Measurements from ENCODE around the gene WDR36. TPM values are rescaled to one million over a fixed set of nuclear protein-coding genes. Genes with fewer than 3 reads are reported as not detected.

WDR36 gene
- total and polyA plus RNA-seq, 7 experiments from 2014 or later = 24.4 to 37.4 (median 29.7) TPM

DNA sequence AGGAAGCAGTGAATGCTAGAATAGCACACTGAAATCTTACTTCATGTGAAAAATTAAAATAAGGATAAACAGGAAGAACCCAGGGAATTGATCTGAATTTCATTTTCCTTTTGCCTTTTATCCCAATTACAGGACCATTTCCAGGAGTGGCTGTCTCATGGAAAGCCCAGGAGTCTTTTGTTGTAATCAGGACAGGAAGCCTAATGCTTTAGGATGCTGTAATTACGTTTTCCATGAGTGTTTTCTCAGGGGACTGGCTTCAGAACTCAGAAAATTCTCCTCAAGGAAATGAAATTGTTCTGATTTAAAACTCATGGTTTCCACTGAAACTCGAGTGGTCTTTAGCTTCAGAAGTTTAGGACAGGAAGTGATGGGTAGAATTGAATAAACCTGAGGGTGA is 75.4 kb downstream of the WDR36 start:
- no peaks in the 10 kb centered on the region for H3K36me3 Mint-ChIP-seq
- H3K27me3 ChIP-seq (ENCODE audit: control insufficient read depth in 2 of 2, insufficient read depth in 2 of 2, low read length in 2 of 2) = no peaks in the 10 kb centered on the region
- H3K27me3 Mint-ChIP-seq = no peaks in the 10 kb centered on the region
- no peak overlapping the region for H3K4me3 Mint-ChIP-seq
- peaks cover 0 to 21% (median 11%) of the 10 kb centered on the region in 7 donors for H3K4me1 Mint-ChIP-seq
- H3K27ac Mint-ChIP-seq = no peak overlapping the region
- H3K27ac ChIP-seq (ENCODE audit: low read depth, low read length) = no peak overlapping the region
- no peaks in the 10 kb centered on the region for H3K36me3 ChIP-seq (ENCODE audit: control insufficient read depth in 2 of 3, insufficient read depth in 3 of 3, low read length in 3 of 3)
- CTCF ChIA-PET = interaction anchor here (1.5 kb wide), 1 partner anchor 8 kb away, joined by 3 read pairs; no protein-coding TSS in a partner anchor
- no peak for ATAC-seq
- intact Hi-C loops (cut with micrococcal nuclease) = loop anchor here in 1 of 2 donors (5.0 kb wide), 1 partner anchor 45 kb away; no protein-coding TSS in a partner anchor
- H3K4me3 ChIP-seq (ENCODE audit: low read length) = no peak overlapping the region
- H3K9me3 Mint-ChIP-seq = peaks cover 0 to 4% (median 0%) of the 10 kb centered on the region in 11 donors
- no peak for DNase-seq
- H3K9me3 ChIP-seq (ENCODE audit: control insufficient read depth in 2 of 3, low read length in 3 of 3) = no peaks in the 10 kb centered on the region
- no peaks in the 10 kb centered on the region for H3K4me1 ChIP-seq (ENCODE audit: control insufficient read depth in 2 of 2, insufficient read depth in 2 of 2, low read length in 2 of 2)
- POLR2A ChIA-PET = no interaction called here

DNA sequence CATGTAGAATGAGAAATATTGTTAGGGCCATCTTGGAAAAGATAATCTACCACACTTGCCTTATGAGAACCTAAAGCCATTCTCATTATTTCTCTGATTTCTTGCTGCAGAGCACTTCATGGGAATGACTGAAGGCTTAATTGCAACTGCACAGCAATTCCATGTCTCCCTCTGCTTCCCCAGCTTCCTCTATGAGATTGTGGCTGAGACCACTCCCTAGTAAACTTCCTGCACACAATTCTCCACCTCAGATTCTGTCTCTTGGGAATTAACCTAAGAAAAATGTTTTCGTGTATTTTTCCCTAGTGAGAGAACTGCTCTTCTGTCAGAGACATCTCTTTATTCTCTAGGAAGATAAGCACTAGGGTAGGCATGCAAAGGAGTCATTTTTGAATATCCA is 76.5 kb downstream of the WDR36 start:
- Mint-ChIP-seq H3K27me3 (peaks cover 0 to 3% (median 0%) of the 10 kb centered on the region in 5 donors), H3K4me1 (peaks cover 0 to 29% (median 11%) of the 10 kb centered on the region in 7 donors), H3K36me3 (no peaks in the 10 kb centered on the region), H3K27ac (no peak overlapping the region), H3K9me3 (peaks cover 0 to 4% (median 0%) of the 10 kb centered on the region in 11 donors), H3K4me3 (no peak overlapping the region)
- POLR2A ChIA-PET = no interaction called here
- H3K27me3 ChIP-seq (ENCODE audit: control insufficient read depth in 2 of 2, insufficient read depth in 2 of 2, low read length in 2 of 2) = no peaks in the 10 kb centered on the region
- no peaks in the 10 kb centered on the region for H3K9me3 ChIP-seq (ENCODE audit: control insufficient read depth in 2 of 3, low read length in 3 of 3)
- H3K4me1 ChIP-seq (ENCODE audit: control insufficient read depth in 2 of 2, insufficient read depth in 2 of 2, low read length in 2 of 2) = no peaks in the 10 kb centered on the region
- ATAC-seq = no peak
- H3K27ac ChIP-seq (ENCODE audit: low read depth, low read length) = no peak overlapping the region
- CTCF ChIA-PET = interaction anchor here (0.9 to 1.5 kb wide), 2 partner anchors 9 to 112 kb away, joined by 3 read pairs; no protein-coding TSS in a partner anchor
- no peak overlapping the region for H3K4me3 ChIP-seq (ENCODE audit: low read length)
- intact Hi-C loops (cut with micrococcal nuclease) = loop anchor here in 1 of 2 donors (5.0 kb wide), 1 partner anchor 44 kb away; no protein-coding TSS in a partner anchor
- DNase-seq = no peak
- no peaks in the 10 kb centered on the region for H3K36me3 ChIP-seq (ENCODE audit: control insufficient read depth in 2 of 3, insufficient read depth in 3 of 3, low read length in 3 of 3)

DNA sequence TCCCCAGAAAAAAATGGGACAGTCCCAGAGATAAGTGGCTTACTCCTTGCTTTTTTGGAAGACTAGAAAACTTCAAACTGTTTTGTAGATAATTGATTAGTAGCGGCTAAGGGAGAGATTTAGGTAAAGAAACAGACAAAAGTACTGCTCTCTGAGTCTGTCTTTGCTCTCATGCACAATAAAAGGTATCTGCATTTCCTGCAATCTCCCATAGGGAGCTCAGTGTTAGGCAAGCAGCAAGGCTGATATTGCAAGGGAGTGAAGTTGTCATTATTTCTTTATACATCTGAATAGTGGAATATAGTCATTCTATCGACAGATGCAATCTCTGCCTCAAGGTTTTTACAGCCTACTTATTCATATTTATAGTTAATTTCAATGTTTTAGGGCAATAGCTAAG is 77.1 kb downstream of the WDR36 start:
- Mint-ChIP-seq H3K36me3 (peaks cover 0 to under 1% (median 0%) of the 10 kb centered on the region in 5 donors), H3K27ac (no peak overlapping the region), H3K4me3 (no peak overlapping the region), H3K4me1 (peaks cover 0 to 29% (median 11%) of the 10 kb centered on the region in 7 donors), H3K27me3 (peaks cover 0 to 3% (median 0%) of the 10 kb centered on the region in 5 donors), H3K9me3 (peaks cover 0 to 4% (median 0%) of the 10 kb centered on the region in 11 donors)
- no peaks in the 10 kb centered on the region for H3K4me1 ChIP-seq (ENCODE audit: control insufficient read depth in 2 of 2, insufficient read depth in 2 of 2, low read length in 2 of 2)
- intact Hi-C loops (cut with micrococcal nuclease) = loop anchor here in 1 of 2 donors (5.0 kb wide), 1 partner anchor 43 kb away; no protein-coding TSS in a partner anchor
- DNase-seq (no peak), ATAC-seq (no peak)
- no peaks in the 10 kb centered on the region for H3K27me3 ChIP-seq (ENCODE audit: control insufficient read depth in 2 of 2, insufficient read depth in 2 of 2, low read length in 2 of 2)
- H3K27ac ChIP-seq (ENCODE audit: low read depth, low read length) = no peak overlapping the region
- H3K36me3 ChIP-seq (ENCODE audit: control insufficient read depth in 2 of 3, insufficient read depth in 3 of 3, low read length in 3 of 3) = no peaks in the 10 kb centered on the region
- H3K4me3 ChIP-seq (ENCODE audit: low read length) = no peak overlapping the region
- ChIA-PET CTCF (interaction anchor here (0.9 kb wide), 1 partner anchor 111 kb away, joined by 3 read pairs; no protein-coding TSS in a partner anchor), POLR2A (interaction anchor here (1.4 kb wide), 1 partner anchor 31 kb away, joined by 5 read pairs; no protein-coding TSS in a partner anchor)
- no peaks in the 10 kb centered on the region for H3K9me3 ChIP-seq (ENCODE audit: control insufficient read depth in 2 of 3, low read length in 3 of 3)

DNA sequence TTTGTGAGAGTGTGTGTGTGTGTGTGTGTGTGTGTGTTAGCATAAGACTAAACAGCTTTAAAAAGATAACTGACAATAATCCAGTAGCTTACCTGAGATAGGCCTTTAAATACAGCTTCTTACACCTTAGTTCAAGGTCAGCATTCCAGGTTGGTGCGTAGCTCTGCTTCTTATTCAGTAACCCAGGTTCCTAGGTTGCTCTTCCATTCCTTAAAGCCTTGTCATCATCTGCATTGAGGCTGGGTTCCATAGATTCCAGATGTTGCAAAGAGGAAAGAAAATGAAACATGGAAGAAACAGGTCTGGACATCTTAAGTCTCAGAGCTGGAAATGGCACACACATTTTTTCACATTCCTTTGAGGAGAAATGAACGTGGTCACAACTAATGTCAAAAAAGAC is 78.1 kb downstream of the WDR36 start:
- Histone ChIP-seq H3K36me3 (ENCODE audit: control insufficient read depth in 2 of 3, insufficient read depth in 3 of 3, low read length in 3 of 3) (no peaks in the 10 kb centered on the region), H3K4me3 (ENCODE audit: low read length) (no peak overlapping the region), H3K4me1 (ENCODE audit: control insufficient read depth in 2 of 2, insufficient read depth in 2 of 2, low read length in 2 of 2) (no peaks in the 10 kb centered on the region), H3K27me3 (ENCODE audit: control insufficient read depth in 2 of 2, insufficient read depth in 2 of 2, low read length in 2 of 2) (no peaks in the 10 kb centered on the region), H3K27ac (ENCODE audit: low read depth, low read length) (no peak overlapping the region), H3K9me3 (ENCODE audit: control insufficient read depth in 2 of 3, low read length in 3 of 3) (no peaks in the 10 kb centered on the region)
- Mint-ChIP-seq H3K4me1 (peaks cover 0 to 29% (median 11%) of the 10 kb centered on the region in 7 donors), H3K9me3 (peaks cover 0 to 4% (median 0%) of the 10 kb centered on the region in 11 donors), H3K36me3 (peaks cover 0 to 3% (median 0%) of the 10 kb centered on the region in 5 donors), H3K27ac (peak overlapping the region in 1 of 9 donors; percentile 1), H3K4me3 (peak overlapping the region in 4 of 10 donors; percentile 9 to 43 (median 18)), H3K27me3 (peaks cover 0 to 6% (median 0%) of the 10 kb centered on the region in 5 donors)
- intact Hi-C loops (cut with micrococcal nuclease) = no loop called here
- DNase-seq (no peak), ATAC-seq (no peak)
- ChIA-PET CTCF (interaction anchor here (0.6 to 1.4 kb wide), 3 partner anchors 11 to 349 kb away, joined by 3 to 4 read pairs (median 3); no protein-coding TSS in a partner anchor), POLR2A (interaction anchor here (1.4 to 1.8 kb wide), 2 partner anchors 30 to 53 kb away, joined by 5 read pairs; partner anchors contain the start of gene CAMK4)

DNA sequence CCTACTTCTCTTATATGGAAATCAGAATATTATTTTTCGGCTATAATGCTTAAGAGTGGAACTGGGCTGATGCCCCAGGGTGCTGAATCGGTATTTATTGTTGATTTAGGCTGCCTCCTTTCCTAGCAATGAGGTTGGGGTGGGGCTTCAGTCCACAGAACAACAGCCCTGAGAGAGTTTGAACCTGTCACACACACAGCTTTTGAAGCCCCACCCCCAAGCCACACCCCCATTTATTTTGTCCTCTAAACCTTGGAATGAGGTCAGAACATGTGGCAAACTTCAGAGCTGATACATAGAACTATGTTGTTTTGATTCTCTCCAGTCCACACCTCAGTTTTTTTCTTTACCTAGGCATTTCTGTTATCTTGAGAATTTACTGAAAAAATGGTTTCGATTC is 80.4 kb downstream of the WDR36 start:
- no peaks in the 10 kb centered on the region for H3K27me3 ChIP-seq (ENCODE audit: control insufficient read depth in 2 of 2, insufficient read depth in 2 of 2, low read length in 2 of 2)
- no peak overlapping the region for H3K27ac ChIP-seq (ENCODE audit: low read depth, low read length)
- intact Hi-C loops (cut with micrococcal nuclease) = no loop called here
- DNase-seq = no peak
- no peaks in the 10 kb centered on the region for H3K36me3 ChIP-seq (ENCODE audit: control insufficient read depth in 2 of 3, insufficient read depth in 3 of 3, low read length in 3 of 3)
- peaks cover 0 to 29% (median 11%) of the 10 kb centered on the region in 7 donors for H3K4me1 Mint-ChIP-seq
- no peak overlapping the region for H3K4me3 ChIP-seq (ENCODE audit: low read length)
- peaks cover 0 to 3% (median 0%) of the 10 kb centered on the region in 5 donors for H3K36me3 Mint-ChIP-seq
- POLR2A ChIA-PET = interaction anchor here (1.4 kb wide), 1 partner anchor 51 kb away, joined by 3 read pairs; no protein-coding TSS in a partner anchor
- H3K9me3 ChIP-seq (ENCODE audit: control insufficient read depth in 2 of 3, low read length in 3 of 3) = no peaks in the 10 kb centered on the region
- H3K9me3 Mint-ChIP-seq = peaks cover 0 to 4% (median 0%) of the 10 kb centered on the region in 11 donors
- no peak for ATAC-seq
- no peak overlapping the region for H3K4me3 Mint-ChIP-seq
- CTCF ChIA-PET = no interaction called here
- no peaks in the 10 kb centered on the region for H3K4me1 ChIP-seq (ENCODE audit: control insufficient read depth in 2 of 2, insufficient read depth in 2 of 2, low read length in 2 of 2)
- no peak overlapping the region for H3K27ac Mint-ChIP-seq
- H3K27me3 Mint-ChIP-seq = peaks cover 0 to 9% (median 0%) of the 10 kb centered on the region in 5 donors

DNA sequence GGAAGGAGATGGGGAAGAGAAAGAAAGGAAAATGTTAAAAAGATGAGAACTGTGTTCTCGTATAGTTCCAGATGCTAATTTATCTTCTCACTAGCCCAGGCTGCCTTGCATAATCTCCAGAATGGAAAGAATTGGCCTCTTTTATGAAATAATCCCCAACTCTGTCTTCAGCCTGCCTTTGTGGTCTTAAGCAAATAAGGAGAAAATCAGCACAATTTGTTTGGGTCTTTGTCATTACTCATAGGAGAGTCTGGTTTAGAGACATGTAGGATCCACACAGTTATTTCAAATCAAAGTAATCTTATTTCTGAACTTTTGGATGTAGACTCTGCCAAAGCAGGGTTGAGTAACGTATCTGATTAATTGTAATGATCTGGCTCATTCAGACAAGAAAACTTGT is 81.3 kb downstream of the WDR36 start:
- Histone ChIP-seq H3K9me3 (ENCODE audit: control insufficient read depth in 2 of 3, low read length in 3 of 3) (no peaks in the 10 kb centered on the region), H3K4me1 (ENCODE audit: control insufficient read depth in 2 of 2, insufficient read depth in 2 of 2, low read length in 2 of 2) (no peaks in the 10 kb centered on the region), H3K27me3 (ENCODE audit: control insufficient read depth in 2 of 2, insufficient read depth in 2 of 2, low read length in 2 of 2) (no peaks in the 10 kb centered on the region), H3K27ac (ENCODE audit: low read depth, low read length) (no peak overlapping the region), H3K36me3 (ENCODE audit: control insufficient read depth in 2 of 3, insufficient read depth in 3 of 3, low read length in 3 of 3) (no peaks in the 10 kb centered on the region), H3K4me3 (ENCODE audit: low read length) (no peak overlapping the region)
- Mint-ChIP-seq H3K36me3 (peaks cover 0 to 3% (median 0%) of the 10 kb centered on the region in 5 donors), H3K4me3 (no peak overlapping the region), H3K27me3 (peaks cover 0 to 9% (median 0%) of the 10 kb centered on the region in 5 donors), H3K4me1 (peaks cover 0 to 29% (median 11%) of the 10 kb centered on the region in 7 donors), H3K27ac (no peak overlapping the region), H3K9me3 (peaks cover 0 to 3% (median 0%) of the 10 kb centered on the region in 11 donors)
- intact Hi-C loops (cut with micrococcal nuclease) = no loop called here
- ChIA-PET CTCF (no interaction called here), POLR2A (no interaction called here)
- ATAC-seq (no peak), DNase-seq (no peak)
